ENCODE measurements around the gene HP1BP3. TPM values are rescaled to one million over a fixed set of nuclear protein-coding genes. Genes with fewer than 3 reads are reported as not detected.
"Not testable (repeated sequence)": the region's sequence is repeated elsewhere in the genome, so short reads cannot be mapped to it uniquely, and the experiment has no call there.

Gene HP1BP3, protein sequence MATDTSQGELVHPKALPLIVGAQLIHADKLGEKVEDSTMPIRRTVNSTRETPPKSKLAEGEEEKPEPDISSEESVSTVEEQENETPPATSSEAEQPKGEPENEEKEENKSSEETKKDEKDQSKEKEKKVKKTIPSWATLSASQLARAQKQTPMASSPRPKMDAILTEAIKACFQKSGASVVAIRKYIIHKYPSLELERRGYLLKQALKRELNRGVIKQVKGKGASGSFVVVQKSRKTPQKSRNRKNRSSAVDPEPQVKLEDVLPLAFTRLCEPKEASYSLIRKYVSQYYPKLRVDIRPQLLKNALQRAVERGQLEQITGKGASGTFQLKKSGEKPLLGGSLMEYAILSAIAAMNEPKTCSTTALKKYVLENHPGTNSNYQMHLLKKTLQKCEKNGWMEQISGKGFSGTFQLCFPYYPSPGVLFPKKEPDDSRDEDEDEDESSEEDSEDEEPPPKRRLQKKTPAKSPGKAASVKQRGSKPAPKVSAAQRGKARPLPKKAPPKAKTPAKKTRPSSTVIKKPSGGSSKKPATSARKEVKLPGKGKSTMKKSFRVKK
- 100 to 1,000 TPM; 239 to 389 (median 318) TPM for polyA plus RNA-seq (ENCODE audit: insufficient read length in 4 of 4)

DNA sequence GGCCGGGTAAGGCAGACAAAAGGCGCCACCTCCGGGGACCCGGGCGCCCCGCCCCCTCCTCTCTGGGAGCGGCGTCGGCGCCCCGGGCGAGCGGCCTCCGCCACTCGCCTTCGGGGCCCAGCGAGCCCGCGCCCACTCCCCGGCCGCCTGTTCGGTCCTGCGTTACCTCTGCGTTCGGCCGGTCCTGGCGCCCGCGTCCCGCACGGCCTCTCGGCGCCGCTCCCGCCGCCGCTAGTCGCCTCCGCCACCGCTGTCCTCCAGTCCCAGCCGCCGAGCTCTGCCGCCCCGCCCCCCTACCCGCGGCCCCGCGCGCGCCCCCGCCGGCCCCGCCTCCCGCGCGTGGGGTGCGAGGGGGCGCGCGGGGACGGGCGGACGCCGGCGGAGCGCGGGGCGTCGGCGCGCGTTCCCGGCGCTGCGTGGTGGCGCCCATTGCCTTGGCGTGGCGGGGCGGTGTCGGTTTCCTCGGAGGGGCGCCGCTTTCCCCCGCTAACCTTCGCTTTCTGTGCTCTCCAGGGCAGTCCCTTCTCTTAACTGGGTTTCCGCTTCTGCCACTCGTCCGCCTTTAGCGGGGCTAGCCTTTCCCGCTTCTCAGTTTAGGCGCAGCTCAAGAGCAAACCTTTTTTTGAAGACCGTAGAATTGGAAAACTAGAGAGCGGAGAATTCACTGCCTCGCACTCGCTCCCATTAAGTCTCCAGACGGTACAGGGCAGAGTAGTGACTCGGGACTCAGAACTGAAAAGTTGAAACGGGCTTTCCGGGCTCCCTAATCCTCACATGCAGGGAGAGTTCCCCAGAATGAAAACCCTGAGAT is at the start of gene HP1BP3:
Gene HP1BP3, minus strand, starts transcription at position 279 of the 811 bp plus-strand sequence. CDS start 6,867 bp downstream, outside the sequence.
- DNase-seq (ENCODE audit: low read depth in 4 of 4, low spot score in 2 of 4) = peak; percentile 46 to 74 (median 60)

DNA sequence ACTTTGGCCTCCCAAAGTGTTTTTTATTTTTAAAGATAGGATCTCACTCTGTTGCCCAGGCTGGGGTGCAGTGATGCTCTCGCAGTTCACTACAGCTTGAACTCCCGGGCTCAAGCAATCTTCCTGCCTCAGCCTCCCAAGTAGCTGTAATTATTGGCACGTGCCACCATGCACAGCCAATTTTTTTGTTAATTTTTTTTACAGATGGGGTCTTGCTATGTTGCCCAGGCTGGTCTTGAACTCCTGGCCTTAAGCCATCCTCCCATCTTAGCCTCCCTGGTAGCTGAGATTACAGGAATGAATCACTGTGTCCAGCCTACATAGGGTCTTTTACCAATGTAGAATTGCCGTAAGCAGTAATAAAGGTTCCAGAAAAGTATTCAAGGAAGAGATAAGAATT is 49.1 kb upstream of the HP1BP3 start:
- DNase-seq (ENCODE audit: low read depth in 4 of 4, low spot score in 2 of 4) = no peak

DNA sequence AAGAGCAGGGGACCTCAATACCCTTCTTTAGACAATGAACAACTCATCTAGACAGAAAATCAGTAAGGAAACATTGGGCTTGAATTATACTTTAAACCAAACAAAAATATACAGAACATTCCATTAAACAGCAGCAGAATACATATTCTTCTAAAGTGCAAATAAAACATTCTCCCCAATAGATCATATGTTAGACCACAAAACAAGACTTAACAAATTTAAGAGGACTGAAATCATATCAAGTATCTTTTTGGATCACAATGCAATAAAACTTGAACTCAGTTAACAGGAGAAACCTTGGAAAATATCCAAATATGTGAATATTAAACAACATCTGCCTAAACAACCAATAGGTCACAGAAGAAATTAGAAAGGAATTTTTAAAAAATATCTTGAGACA is 47.7 kb upstream of the HP1BP3 start:
- DNase-seq (ENCODE audit: low read depth in 4 of 4, low spot score in 2 of 4) = no peak

DNA sequence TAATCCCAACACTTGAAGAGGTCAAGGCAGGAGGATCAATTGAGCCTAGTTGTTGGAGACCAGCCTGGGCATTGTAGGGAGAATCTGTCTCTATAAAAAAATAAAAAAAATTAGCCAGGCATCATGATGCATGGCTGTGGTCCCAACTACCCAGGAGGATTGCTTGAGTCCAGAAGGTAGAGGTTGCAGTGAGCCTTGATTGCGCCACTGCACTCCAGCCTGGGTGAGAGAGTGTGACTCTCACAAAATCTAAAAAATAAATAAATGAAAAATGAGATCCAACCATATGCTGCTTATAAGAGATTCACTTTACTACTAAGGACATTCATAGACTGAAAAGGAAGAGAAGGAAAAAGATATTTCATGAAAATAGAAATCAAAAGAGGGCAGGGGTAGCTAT is 47.1 kb upstream of the HP1BP3 start:
- DNase-seq (ENCODE audit: low read depth in 4 of 4, low spot score in 2 of 4) = no peak

DNA sequence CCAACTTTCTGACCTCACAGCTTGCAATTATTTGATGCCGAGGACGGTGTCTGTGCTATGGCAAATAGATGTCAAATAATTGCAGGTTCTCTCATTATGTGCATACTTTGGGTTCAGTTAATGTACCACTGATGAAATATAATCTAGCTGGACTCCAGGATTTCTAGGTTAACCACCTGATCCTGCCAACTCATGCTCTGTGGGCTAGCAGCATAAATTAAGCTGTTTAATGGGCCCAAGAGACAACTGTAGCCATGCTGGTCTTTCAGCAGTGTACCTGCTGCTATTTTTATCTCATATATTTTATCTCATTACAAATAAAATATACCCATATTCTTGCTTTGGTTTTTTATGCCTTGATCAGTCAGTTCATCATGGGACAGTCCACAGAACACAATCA is 43.3 kb upstream of the HP1BP3 start:
- no peak for DNase-seq (ENCODE audit: low read depth in 4 of 4, low spot score in 2 of 4)

DNA sequence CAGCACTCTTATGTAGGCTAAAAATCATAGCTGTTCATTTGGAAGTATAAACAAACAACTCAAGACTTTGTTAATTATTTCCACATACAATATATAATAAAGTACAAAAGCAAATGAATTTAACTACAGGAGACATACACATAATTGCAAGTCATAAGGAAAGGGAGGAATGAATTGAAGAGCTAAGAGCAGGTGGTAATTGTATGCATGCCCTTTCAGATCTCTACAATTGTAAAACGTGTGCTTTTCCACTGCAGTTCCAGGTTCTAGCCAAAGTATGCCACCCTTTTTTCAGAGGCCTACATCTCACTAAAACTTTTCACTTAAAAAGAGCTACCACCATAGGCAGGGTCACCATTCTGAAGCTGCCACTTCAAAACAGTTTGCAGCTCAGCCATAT is 42.8 kb upstream of the HP1BP3 start:
- DNase-seq (ENCODE audit: low read depth in 4 of 4, low spot score in 2 of 4) = no peak

- no peak for DNase-seq (ENCODE audit: low read depth in 4 of 4, low spot score in 2 of 4)
Observed at GRCh38 chr1:20829531-20829930, 42.4 kb upstream of the HP1BP3 start.

DNA sequence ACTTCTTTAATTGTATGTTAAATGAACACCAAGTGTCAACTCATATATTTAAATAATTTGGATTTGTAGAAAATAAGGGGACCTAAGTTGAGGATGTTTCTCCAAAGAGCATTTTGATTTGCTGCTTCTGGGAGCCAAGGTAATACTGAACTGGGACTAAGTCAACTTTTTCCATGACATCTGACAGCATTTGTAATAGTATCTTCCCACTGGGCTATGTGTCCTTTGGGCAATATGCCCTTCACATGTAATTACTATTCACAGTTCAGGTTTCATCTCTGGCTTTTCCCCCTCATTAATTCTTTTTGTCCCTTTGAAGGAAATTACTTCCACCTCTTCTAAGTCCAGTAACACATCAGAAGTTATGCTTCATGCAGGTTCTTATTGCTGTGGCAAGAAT is 36.7 kb upstream of the HP1BP3 start:
- DNase-seq (ENCODE audit: low read depth in 4 of 4, low spot score in 2 of 4) = no peak

DNA sequence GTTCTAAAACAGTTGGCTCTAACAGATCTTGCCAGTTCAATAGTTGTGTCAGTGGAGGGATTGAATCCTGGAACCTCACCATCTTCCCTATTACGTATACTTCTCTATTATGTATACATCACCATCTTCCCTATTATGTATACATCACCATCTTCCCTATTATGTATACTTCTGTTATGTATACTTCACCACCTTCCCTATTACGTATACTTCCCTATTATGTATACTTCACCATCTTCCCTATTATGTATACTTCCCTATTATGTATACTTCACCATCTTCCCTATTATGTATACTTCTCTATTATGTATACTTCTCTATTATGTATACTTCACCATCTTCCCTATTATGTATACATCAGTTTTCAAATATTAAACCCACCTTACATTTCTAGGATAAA is 34.4 kb upstream of the HP1BP3 start:
- no peak for DNase-seq (ENCODE audit: low read depth in 4 of 4, low spot score in 2 of 4)

DNA sequence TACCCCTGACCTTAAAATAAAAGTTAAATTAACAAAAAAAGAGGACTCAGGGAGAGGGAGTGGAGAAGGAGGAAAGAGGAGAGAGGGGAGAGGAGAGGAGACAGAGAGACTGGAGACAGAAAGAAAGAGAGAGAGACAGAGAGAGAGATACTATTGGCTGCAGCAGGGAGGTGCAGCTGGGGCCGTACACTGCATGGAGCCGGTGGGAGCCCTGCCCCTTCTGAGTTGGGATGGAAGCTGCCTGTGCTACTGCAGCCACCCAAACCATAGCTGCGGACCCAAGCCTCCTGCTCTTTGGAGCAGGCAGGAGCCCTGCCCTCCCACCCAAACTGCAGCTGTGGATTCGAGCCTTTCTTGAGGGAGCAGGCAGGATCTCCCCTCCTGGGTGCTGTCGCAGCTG is 32.7 kb upstream of the HP1BP3 start:
- no peak for DNase-seq (ENCODE audit: low read depth in 4 of 4, low spot score in 2 of 4)

DNA sequence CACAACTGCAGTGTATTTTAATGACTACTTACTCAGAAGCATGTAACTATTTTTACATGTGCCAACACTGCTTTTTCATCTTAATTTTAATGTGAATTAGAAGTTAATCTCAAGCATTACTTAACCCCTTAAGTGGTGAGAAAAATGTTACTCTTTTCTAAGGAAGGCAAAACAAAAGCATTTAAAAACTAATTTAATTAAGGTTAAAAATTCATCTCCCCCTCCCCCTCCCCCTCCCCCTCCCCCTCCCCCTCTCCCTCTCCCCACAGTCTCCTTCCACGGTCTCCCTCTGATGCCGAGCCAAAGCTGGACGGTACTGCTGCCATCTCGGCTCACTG is 27.4 kb upstream of the HP1BP3 start:
- no peak for DNase-seq (ENCODE audit: low read depth in 4 of 4, low spot score in 2 of 4)

DNA sequence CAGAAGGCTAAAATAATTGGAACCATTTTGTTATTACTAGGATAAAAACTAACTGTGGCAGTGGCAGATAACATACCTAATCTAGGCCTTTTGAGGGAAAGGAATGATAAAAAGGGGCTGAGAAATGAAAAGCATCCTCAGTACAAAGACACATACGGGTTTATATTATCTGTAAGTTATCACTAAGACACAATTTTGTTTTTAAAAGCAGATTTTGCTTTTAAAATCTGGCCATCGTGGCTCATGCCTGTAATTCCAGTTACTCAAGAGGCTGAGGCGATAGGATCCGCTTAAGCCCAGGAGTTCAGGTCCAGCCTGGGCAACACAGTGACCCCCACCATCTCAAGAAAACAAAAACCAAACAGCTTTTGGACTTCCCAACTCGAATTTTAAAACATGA is 24.8 kb upstream of the HP1BP3 start:
- DNase-seq (ENCODE audit: low read depth in 4 of 4, low spot score in 2 of 4) = no peak

DNA sequence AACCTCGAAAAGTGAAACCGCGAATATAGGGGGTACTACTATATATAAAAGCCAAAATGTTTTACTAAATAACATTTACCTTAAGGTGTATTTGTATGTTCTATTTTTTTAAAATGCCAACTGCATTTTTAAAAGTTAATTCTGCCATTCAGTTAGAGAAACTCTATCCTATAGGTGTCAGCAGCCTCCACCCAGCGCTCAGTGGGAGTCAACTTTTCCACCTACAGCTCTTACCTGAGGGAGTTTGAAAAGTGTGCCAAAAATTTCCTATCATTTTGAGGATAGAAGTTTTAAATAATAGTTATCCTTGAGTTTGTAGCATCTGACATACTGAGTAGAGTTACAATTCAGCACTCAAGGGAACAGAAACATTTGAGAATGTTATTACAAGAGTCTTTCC is 6.1 kb upstream of the HP1BP3 start:
- no peak for DNase-seq (ENCODE audit: low read depth in 4 of 4, low spot score in 2 of 4)

- no peak for DNase-seq (ENCODE audit: low read depth in 4 of 4, low spot score in 2 of 4)
Observed at GRCh38 chr1:20792196-20792595, 5.1 kb upstream of the HP1BP3 start.

DNA sequence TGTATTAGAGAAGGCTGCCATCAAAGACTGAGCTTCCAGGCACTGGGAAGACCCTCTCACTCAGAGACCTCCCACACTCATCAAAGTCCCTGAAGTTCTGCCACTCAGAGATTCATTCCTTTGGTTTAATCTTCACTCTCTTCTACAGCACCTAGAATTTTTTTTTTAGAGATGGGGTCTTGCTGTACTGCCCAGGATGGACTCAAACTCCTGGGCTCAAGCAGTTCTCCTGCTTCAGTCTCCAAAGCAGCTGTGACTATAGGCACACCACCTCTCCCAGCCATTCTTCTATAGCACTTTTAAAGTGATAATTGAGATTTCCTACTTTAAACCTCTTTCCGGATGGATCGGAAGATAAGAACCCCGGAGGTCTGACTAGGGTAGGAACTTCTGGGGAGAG is 3.7 kb upstream of the HP1BP3 start:
- DNase-seq (ENCODE audit: low read depth in 4 of 4, low spot score in 2 of 4) = no peak

DNA sequence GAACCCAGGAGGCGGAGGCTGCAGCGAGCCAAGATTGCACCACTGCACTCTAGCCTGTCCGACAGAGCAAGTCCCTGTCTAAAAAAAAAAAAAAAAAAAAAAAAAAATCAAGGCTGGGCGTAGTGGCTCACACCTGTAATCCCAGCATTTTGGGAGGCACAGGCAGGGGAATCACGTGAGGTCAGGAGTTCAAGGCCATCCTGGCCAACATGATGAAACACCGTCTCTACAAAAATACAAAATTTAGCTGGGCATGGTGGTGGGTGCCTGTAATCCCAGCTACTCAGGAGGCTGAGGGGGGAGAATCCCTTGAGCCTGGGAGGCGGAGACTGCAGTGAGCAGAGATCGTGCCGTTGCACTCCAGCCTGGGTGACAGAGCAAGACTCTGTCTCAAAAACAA is 2.5 kb upstream of the HP1BP3 start:
- DNase-seq (ENCODE audit: low read depth in 4 of 4, low spot score in 2 of 4) = not testable (repeated sequence)

DNA sequence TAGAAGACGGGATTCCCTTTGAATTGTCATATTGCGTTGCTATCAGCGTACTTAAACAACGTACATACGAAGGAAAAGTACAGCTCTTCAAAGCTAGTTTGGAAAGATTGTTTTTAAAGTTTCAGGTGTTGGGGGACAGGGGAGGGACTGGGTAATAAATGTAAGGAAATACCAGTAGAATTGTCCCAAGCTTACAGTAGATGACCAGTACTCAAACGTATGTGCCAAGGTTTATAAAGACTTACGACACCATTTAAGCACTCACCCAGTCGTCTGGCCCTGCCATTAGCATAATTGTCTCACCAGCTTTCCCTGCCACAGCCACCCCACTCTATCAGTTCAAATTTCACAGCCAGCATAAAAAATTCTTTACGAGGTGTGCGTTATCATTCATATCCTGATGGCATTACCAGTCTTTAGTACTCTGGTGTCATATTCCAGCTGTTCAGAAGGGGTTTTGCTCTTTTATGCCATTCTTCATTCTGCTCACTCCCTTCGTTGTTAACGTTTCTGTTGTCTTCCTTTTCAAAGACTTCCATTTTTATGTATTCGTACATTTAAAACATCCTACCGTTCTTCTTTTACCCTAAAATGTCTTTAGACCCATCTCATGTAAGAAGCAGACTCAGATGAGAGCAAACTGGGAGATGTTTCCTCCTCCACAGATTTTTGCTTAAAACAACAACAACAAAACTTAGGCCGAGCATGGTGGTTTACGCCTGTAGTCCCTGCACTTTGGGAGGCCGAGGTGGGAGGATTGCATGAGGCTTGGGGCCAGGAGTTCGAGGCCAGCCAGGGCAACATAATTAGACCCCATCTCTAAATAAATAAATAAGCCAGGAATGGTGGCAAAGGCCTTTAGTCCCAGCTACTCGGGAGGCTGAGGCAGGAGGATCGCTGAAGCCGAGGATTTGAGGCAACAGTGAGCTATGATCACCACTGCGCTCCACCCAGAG is 1.0 kb upstream of the HP1BP3 start:
- peak in 2 of 4 donors; percentile 34 to 47 for DNase-seq (ENCODE audit: low read depth in 4 of 4, low spot score in 2 of 4)

- DNase-seq (ENCODE audit: low read depth in 4 of 4, low spot score in 2 of 4) = peak; percentile 88 to 94 (median 93)
Observed at GRCh38 chr1:20786253-20787028, 666 bp downstream of the HP1BP3 start.

GRCh38 chr1:20785907-20786252 is 1.2 kb downstream of the HP1BP3 start:
- DNase-seq (ENCODE audit: low read depth in 4 of 4, low spot score in 2 of 4) = no peak

GRCh38 chr1:20775700-20776099 is 11.4 kb downstream of the HP1BP3 start:
- DNase-seq (ENCODE audit: low read depth in 4 of 4, low spot score in 2 of 4) = no peak
